ENCODE results near the gene NPBWR2.

The NPBWR2 gene

DNA sequence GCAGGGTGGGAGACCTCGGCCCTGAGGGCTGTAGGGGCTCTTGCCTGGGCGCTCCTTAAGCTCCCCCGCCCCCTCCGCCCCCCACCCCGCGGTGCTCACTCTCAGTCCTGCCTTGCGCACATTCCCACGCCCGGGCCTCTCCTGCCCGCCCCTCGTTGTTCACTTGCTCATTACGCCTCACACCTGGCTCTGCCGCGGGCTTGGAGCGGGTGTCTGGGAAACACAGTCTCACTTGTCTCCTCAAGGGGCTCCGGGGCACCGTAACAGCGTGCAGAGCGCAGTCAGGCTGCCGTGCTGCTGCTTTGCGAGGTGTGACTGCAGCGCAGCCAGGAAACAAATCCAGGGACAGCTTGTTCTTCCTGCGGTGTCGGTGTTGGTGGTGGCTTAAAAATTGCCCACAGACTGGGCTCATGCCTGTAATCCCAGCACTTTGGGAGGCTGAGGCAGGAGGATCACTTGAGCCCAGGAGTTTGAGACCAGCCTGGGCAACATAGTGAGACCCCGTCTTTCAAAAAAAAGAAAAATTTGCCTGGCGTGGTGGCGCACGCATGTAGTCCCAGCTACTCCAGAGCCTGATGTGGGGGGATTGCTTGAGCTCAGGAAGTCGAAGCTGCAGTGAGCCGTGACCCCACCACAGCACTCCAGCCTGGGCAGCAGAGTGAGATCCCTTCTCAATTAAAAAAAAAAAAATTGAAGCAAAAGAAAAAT is 4.6 kb downstream of the NPBWR2 start:
- TF ChIP-seq, protein P1, sequence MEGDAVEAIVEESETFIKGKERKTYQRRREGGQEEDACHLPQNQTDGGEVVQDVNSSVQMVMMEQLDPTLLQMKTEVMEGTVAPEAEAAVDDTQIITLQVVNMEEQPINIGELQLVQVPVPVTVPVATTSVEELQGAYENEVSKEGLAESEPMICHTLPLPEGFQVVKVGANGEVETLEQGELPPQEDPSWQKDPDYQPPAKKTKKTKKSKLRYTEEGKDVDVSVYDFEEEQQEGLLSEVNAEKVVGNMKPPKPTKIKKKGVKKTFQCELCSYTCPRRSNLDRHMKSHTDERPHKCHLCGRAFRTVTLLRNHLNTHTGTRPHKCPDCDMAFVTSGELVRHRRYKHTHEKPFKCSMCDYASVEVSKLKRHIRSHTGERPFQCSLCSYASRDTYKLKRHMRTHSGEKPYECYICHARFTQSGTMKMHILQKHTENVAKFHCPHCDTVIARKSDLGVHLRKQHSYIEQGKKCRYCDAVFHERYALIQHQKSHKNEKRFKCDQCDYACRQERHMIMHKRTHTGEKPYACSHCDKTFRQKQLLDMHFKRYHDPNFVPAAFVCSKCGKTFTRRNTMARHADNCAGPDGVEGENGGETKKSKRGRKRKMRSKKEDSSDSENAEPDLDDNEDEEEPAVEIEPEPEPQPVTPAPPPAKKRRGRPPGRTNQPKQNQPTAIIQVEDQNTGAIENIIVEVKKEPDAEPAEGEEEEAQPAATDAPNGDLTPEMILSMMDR (IDR thresholded peaks at IDR 0.05; ENCODE audit: low read depth, low read length), result no peak
- DNase-seq (ENCODE audit: extremely low read depth, low read depth), result no peak

DNA sequence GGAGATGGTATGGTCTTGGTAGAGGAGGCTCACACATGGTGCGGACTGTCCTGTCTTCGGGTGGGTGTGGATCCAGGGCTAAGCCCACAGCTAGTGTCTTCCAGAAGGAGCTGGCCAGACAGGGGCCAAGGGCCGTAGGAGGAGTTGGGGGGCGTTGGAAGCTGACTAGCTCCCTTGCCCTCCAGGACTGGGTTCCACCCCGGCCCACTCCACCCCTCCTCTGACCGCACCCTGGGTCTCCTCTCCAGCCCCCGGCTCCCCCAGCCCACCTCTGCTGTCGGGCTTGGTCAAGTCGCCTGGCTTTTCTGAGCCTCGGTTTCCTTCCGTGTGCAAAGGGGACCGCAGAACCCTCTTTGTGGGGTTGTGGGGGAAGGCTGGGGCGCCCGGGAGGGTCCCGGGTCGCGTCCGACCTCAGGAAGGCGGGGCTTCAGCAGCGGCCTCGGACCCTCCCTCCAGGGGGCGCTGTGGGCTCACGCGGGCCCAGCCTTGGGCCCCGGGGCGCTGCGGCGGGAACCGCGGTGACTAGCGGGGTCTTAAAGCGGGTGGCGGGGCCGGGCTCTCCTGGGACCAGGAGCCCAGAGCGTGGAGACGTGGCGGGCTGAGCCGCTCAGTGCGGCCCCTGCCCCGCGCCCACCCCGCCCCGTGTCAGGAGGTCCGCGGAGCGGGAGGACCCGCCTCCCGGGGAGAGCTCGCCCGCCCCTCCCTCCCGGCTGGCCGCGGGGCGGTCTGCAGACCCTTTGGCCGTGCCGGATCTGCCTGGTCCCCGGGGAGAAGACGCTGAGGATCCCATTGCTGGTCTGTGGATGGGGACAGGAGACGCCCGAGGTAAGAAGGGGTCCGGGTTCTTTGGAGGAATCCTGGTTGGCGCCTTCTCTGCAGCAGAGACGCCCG is 5.4 kb downstream of the NPBWR2 start:
- TF ChIP-seq, protein P1 (IDR thresholded peaks at IDR 0.05; ENCODE audit: low read depth, low read length), result peak; percentile 37
- no peak for DNase-seq (ENCODE audit: extremely low read depth, low read depth)

DNA sequence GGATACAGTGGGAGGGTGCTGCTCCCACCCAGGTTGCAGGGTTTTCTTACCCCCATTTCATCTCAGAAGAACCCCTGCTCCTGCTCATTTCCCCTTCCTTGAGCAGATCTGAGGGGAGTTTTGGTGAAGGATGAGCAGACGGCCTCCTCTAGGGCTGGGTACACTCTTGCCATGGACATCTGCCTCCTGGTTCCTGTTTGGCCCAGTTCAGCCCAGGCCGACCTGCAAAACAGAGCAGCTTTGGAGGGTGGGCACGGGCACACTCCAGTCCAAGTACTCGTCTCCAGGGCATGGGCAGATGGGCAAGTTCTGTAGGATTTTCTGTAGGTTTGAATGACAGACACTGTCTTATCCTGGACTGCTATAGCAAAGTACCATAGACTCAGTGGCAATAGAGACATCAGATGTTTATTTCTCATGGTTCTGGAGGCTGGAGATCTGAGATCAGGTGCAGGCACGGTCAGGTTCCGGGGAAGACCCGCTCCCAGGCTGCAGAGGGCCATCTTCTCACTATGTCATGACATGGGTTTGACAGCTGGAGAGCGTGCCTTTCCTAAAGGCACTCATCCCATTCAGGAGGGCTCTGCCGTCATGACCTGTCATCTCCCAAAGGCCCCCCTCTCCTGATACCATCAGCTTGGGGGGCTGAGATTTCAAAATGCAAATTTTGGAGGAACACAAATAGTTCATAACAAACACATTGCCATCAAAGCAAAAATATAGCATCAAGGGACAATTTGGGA is 6.2 kb downstream of the NPBWR2 start:
- no peak for DNase-seq (ENCODE audit: extremely low read depth, low read depth)
- TF ChIP-seq, protein P1 (IDR thresholded peaks at IDR 0.05; ENCODE audit: low read depth, low read length), result no peak

DNA sequence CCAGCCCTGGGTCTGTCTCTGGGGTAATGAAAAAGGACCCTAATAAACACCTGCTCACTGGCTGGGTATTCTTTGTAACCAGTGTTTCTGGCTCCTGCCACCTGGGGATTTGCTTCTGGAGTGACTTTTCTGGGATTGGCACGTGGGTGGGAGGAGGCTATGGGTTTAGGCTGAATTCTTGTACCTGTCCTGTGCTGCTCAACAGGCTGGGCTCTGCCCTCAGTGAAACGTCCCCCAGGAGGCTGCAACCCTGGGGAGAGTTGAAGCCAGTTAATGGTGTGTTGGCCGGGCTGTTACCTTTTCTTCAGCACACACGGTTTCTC is 6.8 kb downstream of the NPBWR2 start:
- TF ChIP-seq, protein P1 (IDR thresholded peaks at IDR 0.05; ENCODE audit: low read depth, low read length), result no peak
- DNase-seq (ENCODE audit: extremely low read depth, low read depth), result no peak

DNA sequence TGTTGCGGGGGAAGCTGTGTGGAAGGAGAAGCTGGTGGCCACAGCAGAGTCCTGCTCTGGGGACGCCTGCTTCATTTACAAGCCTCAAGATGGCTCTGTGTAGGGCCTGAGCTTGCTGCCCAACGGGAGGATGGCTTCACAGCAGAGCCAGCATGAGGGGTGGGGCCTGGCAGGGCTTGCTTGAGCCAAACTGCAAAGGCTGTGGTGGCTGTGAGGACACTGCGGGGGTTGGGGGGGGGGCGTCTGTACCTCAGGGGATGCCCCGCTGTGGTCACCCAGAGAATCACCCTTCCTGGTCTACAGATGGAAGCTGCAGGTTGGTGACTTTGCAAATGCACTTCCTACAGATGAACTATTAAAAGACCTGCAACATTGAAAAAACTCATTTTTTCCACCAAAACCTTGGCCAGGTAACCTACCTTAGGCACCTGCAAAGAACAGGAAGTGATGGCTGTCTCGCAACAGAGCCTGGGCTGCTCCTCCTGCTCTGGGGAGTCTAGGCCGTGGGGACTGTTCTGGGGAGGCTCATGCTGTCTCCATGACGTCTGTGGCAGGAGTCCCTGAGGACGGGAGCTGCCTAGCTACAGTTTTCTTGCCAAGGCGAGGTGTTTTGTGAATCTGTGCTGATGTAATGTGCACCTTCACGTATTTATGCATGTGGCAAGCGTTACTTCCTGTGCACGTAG is 7.3 kb downstream of the NPBWR2 start:
- TF ChIP-seq, protein P1 (IDR thresholded peaks at IDR 0.05; ENCODE audit: low read depth, low read length), result no peak
- no peak for DNase-seq (ENCODE audit: extremely low read depth, low read depth)

DNA sequence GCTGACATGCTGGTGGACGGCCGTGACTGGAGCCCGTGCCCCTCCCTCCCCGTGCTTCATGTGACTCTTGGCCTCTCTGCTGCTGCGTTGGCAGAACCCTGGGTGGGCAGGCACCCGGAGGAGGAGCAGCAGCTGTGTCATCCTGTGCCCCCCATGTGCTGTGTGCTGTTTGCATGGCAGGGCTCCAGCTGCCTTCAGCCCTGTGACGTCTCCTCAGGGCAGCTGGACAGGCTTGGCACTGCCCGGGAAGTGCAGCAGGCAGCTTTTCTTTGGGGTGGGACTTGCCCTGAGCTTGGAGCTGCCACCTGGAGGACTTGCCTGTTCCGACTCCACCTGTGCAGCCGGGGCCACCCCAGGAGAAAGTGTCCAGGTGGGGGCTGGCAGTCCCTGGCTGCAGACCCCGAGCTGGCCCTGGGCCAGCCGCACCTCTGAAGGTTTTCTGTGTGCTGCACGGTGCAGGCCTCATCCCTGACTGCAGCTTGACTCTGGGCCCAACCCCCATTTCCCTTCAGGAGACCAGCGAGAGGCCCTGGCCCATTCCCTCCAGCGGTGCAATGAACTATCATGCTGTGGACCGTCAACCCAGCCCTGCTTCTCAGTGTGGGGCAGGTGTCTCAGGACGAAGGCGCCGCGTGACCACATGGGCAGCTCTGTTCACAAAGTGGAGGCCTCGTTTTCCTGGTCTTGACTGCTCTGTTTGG is 8.1 kb downstream of the NPBWR2 start:
- DNase-seq (ENCODE audit: extremely low read depth, low read depth), result no peak
- TF ChIP-seq, protein P1 (IDR thresholded peaks at IDR 0.05; ENCODE audit: low read depth, low read length), result no peak
